Skin of body (tissue), 2 donors: ENCODE data around the gene FFAR1. TPM values are rescaled to one million over a fixed set of nuclear protein-coding genes. Genes with fewer than 3 reads are reported as not detected.
A peak's percentile ranks its signal among the peaks of the same experiment; 100 is the strongest.

Experiments used
- DNase-seq: peaks from one replicate; lab custom pipeline; 2025; lab: John Stamatoyannopoulos, UW
- total RNA-seq: library from RNA; depleted of rRNA; stranded (reverse); fragments of >200 nt; gene quantifications from one replicate; pipeline ENCODE4 v1.2.3, GENCODE V29; 2014

FFAR1 gene, protein sequence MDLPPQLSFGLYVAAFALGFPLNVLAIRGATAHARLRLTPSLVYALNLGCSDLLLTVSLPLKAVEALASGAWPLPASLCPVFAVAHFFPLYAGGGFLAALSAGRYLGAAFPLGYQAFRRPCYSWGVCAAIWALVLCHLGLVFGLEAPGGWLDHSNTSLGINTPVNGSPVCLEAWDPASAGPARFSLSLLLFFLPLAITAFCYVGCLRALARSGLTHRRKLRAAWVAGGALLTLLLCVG (N-terminal part only)
- total RNA-seq: not detected

DNA sequence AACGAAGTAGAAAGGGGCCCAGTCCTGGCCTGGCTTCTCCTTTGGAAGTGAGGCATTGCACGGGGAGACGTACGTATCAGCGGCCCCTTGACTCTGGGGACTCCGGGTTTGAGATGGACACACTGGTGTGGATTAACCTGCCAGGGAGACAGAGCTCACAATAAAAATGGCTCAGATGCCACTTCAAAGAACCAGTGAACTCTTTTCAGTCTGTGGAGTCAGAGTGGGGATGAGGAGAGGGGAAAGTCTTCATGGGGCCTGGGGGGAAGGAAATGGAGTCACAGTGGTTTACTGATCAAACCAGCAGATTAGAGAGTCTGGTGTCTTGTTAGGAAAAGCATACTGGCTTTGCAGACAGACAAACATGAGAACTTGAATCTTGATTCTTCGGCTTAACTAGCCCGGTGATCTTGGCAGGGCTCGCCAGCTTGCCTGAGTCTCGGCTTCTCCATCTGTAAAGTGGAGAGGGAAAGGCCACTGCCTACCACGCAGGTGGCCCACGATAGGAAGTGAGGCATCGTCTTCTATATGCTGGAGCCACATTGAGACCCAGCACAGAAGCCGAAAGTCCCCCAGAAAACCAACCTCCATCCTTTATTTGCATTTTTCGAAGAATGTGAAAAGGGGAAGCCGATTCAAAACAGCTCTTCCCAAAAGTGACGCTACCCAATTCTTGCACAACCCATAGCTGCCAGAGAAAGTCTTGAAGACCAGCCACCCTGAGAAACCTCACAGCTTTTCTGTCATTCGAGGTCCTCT lies at the start of gene FFAR1:
Gene FFAR1, plus strand, starts transcription at position 732 of the 759 bp plus-strand sequence. CDS start 3,650 bp downstream, outside the sequence.
- no peak for DNase-seq

DNA sequence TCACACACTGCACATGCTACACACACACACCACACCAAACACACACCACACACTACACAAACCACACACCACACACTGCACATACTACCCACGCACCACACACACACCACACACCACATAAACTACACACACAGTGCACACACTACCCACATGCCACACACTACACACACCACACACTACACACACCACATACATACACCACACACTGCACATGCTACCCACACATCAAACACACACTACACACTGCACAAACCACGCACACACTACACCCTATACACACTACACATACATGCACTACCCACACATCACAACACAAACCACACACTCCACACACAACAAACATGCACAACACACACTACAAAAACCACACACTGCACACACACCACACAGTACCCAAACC lies 49.8 kb upstream of the FFAR1 start:
- DNase-seq: no peak

DNA sequence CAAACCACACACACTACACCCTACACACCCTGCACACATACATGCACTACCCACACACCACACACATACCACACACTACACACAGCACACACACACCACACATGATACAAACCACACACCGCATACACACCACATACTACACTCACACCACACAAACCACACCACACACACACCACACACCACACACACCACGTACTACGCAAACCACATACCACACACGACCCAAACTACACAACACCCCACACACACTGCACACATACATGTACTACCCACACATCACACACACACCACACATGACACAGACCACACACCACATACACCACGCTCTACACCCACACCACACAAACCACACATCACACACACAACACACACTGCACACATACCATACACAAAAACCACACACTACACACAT lies 49.1 kb upstream of the FFAR1 start:
- DNase-seq: no peak

DNA sequence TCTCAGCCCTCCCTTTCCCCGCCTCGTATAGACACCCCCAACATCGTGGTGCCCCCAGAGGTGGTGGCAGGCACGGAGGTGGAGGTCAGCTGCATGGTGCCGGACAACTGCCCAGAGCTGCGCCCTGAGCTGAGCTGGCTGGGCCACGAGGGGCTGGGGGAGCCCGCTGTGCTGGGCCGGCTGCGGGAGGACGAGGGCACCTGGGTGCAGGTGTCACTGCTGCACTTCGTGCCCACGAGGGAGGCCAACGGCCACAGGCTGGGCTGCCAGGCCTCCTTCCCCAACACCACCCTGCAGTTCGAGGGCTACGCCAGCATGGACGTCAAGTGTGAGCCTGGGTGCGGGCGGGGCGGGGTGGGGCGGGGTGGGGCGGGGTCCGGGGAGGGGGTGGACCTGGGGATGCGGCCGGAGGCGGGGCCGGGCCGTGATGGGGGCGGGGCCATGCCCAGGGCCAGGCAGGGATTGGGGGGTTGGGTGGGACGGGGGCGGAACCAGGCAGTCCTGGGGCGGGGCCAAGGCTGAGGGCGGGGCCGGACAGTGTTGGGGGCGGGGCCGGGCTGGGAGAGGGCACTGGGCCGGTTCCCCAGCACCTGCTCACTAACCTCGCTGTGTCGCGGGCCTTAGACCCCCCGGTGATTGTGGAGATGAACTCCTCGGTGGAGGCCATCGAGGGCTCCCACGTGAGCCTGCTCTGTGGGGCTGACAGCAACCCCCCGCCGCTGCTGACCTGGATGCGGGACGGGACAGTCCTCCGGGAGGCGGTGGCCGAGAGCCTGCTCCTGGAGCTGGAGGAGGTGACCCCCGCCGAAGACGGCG lies 48.0 kb upstream of the FFAR1 start:
- DNase-seq: no peak

DNA sequence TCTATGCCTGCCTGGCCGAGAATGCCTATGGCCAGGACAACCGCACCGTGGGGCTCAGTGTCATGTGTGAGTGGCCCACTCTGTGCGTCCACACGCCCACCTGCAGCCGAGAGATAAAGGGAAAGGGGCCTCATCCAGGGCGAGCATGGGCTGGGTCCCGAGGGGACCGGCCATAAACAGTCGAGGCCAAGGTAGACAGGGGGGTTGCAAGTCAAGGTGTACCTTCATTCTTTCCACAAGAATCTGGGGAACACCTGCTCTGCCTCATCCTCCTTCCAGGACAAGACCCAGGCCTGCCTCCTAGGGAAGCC lies 47.4 kb upstream of the FFAR1 start:
- DNase-seq: no peak

DNA sequence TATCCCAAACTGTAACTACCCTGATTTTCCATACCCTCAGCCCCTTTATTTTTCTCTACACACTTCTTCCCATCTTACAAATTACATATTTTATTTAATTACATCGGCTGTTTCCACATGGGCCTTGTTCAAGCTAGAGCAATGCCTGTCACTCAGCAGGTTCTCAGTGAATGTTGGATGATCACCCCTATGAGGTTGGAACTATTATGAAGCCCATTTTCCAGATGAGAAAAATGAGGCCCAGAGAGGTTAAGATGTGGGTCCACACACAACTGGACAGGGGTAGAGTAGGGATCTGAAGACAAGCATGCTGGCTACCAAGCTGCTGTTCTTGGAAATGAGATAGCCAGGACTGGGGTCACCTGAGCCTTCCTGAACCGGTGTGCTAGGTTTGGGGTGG lies 45.7 kb upstream of the FFAR1 start:
- no peak for DNase-seq

DNA sequence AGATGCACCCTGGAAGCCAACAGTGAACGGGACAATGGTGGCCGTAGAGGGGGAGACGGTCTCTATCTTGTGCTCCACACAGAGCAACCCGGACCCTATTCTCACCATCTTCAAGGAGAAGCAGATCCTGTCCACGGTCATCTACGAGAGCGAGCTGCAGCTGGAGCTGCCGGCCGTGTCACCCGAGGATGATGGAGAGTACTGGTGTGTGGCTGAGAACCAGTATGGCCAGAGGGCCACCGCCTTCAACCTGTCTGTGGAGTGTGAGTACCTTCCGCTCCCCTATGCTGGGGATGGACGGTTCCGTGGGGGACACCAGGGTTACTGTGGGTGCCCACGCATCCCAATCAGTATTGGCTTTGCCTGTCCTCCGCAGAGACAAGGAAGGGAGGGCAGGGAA lies 45.3 kb upstream of the FFAR1 start:
- no peak for DNase-seq

DNA sequence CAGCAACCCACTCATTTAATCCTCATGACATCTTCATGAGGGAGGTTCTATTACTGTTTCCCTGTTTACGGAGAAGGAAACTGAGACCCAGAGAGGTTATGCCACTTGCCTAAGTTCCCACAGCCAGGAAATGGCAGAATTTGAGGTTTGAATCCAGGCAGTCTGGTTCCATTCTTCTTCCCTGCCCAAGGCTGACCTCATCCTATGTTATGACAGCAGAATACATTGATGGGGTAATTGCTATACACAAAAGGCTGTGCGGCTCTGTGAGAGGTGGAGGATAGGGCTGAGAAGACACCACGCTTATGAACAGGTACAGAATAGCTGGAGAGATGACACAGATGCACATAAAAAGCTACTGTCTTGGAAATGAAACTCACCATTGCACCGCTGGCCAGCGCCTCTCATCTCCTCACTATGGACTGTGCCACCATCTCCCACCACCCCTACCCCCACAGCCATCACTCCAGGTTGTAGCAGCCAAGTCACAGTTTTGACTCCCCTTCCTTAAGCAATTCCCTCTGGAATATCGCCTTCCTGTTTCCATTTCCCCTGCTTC lies 44.3 kb upstream of the FFAR1 start:
- DNase-seq: no peak

DNA sequence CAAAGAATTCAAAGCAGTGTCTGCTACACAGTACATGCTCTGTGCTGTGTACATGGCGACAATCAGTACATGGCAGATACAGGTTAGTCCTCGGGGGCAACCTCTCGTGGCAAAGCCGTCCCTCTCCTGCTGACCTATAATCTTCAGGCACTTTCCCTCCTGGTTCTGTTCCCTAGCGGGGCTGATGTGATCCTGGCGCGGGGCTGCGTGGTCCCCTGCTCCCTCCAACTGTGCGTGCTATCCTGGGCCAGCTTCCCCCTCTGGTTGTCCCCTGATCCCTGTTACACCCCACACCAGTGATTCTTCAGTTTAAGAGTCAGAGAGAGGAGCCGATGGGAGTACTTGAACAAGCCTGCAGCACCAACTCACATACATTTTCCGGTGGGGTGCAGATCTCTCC lies 43.7 kb upstream of the FFAR1 start:
- DNase-seq: no peak

DNA sequence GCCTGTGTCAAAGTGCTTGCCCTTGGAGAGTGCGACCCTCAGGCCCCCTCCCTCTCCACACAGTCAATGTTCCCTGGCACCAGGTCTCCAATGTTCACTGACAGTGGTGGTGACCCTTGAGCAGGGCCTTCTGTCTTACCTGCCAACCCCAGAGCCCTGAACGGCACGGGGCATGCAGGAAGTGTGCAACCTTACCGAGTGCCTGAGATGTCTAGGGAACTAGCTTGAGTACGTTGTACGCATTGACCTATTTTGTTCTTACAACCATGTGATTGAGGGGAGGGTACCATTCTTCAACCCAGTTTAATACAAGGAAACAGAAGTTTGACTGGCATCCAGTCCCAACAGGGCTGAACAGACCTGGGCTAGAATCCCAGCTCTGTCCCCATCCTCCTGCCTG lies 42.5 kb upstream of the FFAR1 start:
- no peak for DNase-seq

DNA sequence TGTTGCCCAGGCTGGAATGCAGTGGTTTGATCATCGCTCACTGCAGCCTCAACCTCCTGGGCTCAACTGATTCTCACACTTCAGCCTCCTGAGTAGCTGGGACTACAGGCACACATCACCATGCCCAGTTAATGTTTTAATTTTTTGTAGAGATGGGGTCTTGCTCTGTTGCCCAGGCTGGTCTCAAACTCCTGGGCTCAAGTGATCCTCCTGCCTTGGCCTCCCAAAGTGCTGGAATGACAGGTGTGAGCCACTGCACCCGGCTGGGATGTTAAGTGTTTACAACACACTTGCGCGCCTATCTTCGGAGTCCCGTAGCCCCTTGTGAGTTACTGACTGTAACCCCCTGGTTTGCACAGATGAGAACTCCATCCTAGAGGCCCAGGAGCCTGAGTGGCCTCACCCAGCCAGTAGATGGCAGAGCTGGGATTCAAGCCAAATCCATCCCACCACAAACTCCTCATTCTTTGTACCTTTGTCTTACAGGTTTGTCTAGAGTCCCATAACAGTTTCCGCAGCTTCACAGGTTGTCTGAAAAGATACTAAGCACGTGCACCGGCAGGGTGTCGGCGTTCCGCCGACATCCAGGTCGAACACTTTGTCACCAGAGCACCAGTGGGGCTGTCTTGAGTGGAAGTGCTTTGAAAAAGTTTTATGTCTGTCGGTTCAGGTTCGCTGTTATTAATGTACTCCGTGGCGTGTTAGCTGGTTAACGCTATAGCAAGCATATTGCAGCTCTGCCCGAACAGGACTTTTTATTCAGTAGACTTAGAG lies 41.0 kb upstream of the FFAR1 start:
- no peak for DNase-seq

DNA sequence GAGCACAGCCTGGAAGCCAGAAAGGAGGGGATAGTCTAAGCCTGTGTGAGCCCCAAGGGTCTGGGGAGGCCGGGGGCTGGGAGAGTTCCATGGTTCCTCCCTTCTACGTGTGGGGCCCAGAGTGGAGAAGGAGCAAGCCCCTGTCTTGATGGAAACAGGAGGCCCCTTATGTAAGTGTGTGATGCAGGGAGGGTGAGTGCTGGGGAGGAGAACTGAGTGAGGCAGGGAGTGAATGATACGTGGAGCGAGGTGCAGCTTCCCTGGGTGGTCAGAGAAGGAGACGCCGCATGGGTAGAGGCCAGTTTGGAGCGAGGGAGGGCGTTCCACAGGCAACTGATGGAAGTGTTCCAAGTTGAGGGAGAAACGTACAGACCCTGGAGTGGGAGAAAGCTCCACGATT lies 39.8 kb upstream of the FFAR1 start:
- DNase-seq: peak; percentile 12

DNA sequence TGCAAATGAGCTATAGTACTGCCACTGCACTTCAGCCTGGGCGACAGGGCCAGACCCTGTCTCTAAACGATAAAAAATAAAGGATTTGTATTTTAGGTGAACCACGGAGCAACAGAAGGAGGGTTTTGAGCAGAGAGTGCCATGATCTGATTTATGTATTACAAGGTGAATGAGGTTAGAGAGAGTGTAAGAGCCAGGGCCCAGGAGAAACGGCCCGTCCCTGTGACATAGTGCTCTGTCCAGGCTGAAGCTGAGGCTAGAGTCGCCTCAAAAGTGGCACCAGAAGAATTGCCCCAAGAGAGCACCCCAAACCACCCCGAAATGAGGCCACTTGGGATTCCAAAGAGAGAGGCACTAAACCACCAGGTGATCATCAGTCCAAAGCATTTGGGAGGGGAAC lies 38.8 kb upstream of the FFAR1 start:
- no peak for DNase-seq

DNA sequence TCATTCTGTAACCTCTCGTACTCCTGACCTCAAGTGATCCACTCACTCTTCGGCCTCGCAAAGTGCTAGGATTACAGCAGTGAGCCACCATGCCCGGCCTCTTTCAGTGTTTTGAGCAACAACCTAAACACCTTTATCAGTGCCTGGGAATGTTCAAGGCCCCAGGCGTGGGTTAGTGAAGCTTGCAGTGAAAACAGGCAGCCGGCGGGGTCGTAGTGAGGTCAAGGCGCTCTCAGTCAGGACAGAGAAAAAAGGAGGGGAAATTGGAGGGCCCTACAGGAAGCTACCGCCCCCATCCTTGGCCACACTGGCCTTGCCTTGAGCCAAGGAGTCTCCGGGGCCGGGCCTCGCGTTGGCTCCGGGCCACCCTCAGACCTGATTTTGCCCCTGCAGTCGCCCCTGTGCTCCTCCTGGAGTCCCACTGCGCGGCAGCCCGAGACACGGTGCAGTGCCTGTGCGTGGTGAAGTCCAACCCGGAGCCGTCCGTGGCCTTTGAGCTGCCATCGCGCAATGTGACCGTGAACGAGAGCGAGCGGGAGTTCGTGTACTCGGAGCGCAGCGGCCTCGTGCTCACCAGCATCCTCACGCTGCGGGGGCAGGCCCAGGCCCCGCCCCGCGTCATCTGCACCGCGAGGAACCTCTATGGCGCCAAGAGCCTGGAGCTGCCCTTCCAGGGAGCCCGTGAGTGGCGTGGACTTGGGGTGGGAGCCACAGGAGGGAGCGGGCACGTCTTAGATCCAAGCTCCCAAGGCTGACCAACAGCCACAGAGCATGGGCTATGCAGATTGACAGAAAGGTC lies 38.0 kb upstream of the FFAR1 start:
- peak; percentile 6 for DNase-seq

DNA sequence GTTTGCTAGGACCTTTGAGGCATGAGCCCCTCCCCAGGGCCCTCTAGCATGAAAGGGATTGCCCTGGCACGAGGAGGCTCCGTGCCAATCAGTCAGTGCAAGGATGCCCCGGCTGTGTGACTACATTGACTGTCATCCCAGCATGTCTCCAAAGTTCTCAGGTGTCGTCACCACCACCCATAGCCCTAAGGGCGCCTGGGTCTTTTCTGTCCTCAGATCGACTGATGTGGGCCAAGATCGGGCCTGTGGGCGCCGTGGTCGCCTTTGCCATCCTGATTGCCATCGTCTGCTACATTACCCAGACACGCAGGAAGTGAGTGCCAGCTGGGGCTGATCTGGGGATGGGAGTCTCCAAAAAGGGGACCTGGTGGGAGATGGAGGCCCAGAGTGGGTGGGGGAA lies 37.4 kb upstream of the FFAR1 start:
- DNase-seq: no peak

DNA sequence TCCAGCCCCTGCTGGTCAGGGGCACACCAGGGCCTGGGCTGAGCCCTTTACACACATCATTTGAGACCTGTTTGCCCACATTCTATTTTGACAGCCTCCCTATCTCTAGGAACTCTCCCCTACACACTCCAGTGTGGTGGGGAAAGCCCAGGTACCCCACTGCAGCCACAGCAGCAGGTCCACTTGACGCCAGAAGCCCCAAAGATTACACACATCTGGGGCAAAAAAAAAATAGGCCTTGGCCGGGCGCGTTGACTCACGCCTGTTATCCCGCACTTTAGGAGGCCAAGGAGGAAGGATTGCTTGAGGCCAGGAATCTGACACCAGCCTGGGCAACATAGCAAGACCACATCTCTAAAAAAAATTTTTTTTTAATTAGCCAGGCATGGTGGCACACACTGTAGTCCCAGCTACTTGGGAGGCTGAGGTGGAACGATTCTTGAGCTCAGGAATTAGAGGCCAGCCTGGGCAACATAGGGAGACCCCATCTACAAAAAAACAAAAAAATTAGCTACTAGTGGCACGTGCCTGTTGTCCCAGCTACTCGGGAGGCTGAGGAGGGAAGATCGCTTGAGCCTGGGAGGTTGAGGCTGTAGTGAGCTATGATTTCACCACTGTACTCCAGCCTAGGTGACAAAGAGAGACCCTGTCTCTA lies 36.8 kb upstream of the FFAR1 start:
- DNase-seq: no peak

DNA sequence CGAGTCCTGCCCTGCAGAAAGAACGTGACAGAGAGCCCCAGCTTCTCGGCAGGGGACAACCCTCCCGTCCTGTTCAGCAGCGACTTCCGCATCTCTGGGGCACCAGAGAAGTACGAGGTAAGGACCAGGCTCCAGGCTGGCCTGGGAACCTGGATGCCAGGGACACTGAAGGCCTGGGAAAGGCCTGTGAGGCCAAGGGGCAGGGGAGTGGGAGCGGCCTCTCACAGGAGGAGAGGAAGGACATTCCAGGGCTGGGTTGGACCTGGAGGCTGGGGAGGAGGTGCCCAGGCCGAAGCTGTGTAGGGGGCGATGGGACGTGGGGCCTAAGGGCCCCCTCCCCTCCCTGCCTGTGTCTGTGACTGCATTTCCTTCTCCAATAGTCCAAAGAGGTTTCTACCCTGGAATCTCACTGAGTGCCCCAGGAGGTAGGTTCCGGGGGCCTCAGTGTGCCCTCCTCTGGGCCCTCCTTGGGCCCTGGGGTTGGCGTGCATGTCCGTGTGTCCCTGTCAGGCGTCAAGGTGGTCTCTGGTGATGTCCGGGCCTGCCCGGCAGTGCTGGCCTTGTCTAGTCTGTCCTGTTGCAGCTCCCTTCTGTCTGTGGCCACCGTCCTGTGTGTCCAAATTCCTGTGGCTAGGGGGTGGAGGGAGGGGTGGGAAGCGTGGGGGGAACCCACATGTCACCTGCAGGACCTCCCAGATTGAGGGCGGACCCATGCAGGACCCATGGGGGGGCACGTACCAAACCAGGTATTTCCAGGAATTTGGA lies 35.6 kb upstream of the FFAR1 start:
- no peak for DNase-seq

DNA sequence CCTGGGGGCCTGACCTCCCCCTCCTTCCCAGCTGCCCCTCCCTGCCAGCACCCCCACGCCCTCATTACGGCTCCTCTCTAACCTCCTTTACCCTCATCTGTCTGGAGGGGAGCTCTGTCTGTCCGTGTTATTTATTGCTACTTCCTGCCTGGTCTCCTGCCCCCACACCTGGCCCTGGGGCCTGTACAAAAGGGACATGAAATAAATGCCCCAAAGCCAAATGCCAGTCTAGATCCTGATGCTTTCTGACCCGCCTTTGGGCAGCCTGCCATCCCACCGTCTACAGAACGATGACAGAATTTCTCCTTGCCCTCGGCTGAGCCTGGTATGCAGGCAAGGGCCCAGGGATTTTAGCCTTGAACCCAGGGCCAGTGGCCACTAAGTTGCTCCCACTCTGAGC lies 34.1 kb upstream of the FFAR1 start:
- no peak for DNase-seq

DNA sequence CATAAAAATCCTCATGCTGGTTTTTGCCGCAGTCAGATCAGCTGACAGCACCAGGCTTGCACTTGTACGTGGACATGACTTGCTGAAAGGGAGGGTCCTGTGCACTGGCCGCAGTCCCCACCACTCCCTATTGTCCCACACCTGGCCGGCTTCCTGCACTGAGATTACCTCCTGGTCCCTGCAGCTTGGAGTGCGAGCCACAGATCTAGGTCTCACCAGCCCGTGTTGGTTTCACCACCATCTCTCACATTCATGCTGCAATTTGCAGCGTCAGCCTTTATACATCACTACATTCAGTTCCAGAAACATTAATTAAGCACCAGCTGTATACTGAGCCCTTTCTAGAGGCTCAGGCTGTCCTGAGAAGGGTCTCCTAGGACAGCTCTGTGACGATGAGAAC lies 33.7 kb upstream of the FFAR1 start:
- no peak for DNase-seq
